ENCODE data around the gene C4B. TPM values are rescaled to one million over a fixed set of nuclear protein-coding genes. Genes with fewer than 3 reads are reported as not detected.

C4B gene
- total RNA-seq, 4 donors from 2014 or later, result 12.4 to 97.5 (median 46.3) TPM

DNA sequence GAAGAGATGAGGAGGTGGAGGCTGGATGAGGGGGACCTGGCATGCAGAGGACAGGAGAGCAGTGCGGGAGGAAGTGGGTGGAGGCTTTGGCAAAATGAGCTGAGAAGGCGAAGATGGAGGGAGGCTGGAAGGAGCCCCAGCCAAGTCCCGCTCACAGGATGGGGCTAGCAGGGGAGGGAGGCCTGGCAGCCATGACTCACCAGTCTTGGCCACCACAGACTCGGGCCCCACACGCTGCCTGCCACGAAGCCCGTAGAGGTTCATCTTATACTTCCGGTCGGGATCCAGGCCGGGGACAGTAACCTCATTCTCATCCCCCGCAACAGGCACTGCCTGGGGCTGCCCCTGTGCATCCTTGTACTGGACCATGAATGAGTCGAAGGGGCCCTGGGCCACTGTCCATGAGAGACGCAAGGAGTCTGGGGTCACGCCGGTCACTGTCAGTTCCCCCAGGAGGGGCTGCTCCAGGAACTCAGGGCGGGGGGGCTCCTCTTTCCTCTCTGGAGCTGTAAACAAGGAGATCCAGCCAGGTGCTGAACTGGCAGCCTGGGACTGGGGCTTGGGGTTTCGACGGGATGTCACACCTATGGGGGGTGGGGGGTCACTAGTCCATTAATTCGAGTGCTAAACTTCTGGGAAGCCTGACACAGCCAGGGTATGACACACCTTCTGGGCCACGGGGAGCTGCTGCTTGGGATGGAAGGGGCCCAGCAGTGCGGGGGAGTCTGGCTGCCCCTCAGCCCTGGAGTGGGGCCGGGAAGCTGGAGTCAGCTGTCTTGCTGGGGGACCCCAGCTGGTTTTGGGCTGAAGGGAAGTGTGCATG lies 66.8 kb downstream of the C4B start:
- no peaks in the 10 kb centered on the region for H3K9me3 ChIP-seq
- intact Hi-C loops (cut with DNase I; ENCODE audit: low total_unique reads), result no loop called here
- peaks cover 14 to 15% of the 10 kb centered on the region in 2 donors for H3K4me1 ChIP-seq
- no peak overlapping the region for H3K4me3 ChIP-seq
- H3K36me3 ChIP-seq, result no peaks in the 10 kb centered on the region
- peak; percentile 90 for DNase-seq
- TF ChIP-seq, protein P1, sequence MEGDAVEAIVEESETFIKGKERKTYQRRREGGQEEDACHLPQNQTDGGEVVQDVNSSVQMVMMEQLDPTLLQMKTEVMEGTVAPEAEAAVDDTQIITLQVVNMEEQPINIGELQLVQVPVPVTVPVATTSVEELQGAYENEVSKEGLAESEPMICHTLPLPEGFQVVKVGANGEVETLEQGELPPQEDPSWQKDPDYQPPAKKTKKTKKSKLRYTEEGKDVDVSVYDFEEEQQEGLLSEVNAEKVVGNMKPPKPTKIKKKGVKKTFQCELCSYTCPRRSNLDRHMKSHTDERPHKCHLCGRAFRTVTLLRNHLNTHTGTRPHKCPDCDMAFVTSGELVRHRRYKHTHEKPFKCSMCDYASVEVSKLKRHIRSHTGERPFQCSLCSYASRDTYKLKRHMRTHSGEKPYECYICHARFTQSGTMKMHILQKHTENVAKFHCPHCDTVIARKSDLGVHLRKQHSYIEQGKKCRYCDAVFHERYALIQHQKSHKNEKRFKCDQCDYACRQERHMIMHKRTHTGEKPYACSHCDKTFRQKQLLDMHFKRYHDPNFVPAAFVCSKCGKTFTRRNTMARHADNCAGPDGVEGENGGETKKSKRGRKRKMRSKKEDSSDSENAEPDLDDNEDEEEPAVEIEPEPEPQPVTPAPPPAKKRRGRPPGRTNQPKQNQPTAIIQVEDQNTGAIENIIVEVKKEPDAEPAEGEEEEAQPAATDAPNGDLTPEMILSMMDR (IDR thresholded peaks at IDR 0.05), result no peak
- no peak for TF ChIP-seq POLR2A (IDR thresholded peaks at IDR 0.05)
- H3K27me3 ChIP-seq, result no peaks in the 10 kb centered on the region
- peak overlapping the region; percentile 92 to 96 for H3K27ac ChIP-seq

DNA sequence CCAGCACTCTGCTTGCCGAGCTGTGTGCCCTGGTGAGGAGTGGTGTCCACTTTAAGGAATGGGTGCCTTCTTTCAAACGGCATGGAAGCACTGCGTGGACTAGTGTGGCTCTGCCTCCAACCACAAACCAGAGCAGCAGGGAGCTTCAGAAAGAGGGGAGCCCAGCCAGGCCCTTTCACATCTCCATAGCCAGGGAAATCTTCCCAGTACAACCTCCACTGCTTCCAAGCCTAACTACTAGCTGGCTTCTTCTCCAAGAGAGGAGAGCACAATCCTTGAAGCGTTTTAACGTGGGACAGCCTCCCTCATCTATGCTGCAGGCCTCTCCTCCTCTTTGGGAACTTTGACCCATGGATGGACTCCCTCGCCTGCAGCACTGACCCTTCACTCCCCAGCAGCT lies 67.9 kb downstream of the C4B start:
- no peak for TF ChIP-seq POLR2A (IDR thresholded peaks at IDR 0.05)
- TF ChIP-seq, protein P1 (IDR thresholded peaks at IDR 0.05), result no peak
- H3K36me3 ChIP-seq, result no peaks in the 10 kb centered on the region

DNA sequence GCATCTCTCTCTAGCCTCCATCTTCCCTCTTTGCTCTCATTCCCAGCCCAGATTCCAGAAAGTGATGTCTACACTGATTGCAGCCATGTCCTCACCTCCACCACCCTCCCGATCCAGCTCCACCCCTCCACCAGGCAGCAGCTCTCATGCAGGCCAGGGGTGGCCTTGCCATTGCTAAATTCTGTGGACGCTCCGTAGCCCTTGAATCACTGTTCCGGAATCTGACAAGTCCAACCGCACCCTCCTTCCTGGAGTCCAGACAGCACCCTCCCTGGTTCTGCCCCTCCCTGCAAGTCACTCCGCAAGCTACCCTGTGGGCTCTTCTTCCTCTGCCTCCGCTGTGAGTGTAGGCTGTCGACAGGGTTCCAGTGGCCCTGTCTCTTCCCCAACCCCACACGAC lies 68.3 kb downstream of the C4B start:
- DNase-seq, result peak; percentile 82 to 84
- Histone ChIP-seq H3K4me3 (no peak overlapping the region), H3K9me3 (no peaks in the 10 kb centered on the region), H3K36me3 (no peaks in the 10 kb centered on the region), H3K27me3 (no peaks in the 10 kb centered on the region), H3K4me1 (peaks cover 22 to 25% of the 10 kb centered on the region in 2 donors), H3K27ac (peak overlapping the region; percentile 92 to 96)
- TF ChIP-seq, protein P1 (IDR thresholded peaks at IDR 0.05), result no peak
- no peak for TF ChIP-seq POLR2A (IDR thresholded peaks at IDR 0.05)
- intact Hi-C loops (cut with DNase I; ENCODE audit: low total_unique reads), result no loop called here

More for the DNA sequence above, 67.9 kb downstream of the C4B start:
- H3K27me3 ChIP-seq, result no peaks in the 10 kb centered on the region
- no peak overlapping the region for H3K4me3 ChIP-seq
- no peaks in the 10 kb centered on the region for H3K9me3 ChIP-seq
- H3K4me1 ChIP-seq, result peaks cover 21 to 22% of the 10 kb centered on the region in 2 donors
- no peak for DNase-seq
- H3K27ac ChIP-seq, result peak overlapping the region; percentile 92 to 96
- intact Hi-C loops (cut with DNase I; ENCODE audit: low total_unique reads), result no loop called here

DNA sequence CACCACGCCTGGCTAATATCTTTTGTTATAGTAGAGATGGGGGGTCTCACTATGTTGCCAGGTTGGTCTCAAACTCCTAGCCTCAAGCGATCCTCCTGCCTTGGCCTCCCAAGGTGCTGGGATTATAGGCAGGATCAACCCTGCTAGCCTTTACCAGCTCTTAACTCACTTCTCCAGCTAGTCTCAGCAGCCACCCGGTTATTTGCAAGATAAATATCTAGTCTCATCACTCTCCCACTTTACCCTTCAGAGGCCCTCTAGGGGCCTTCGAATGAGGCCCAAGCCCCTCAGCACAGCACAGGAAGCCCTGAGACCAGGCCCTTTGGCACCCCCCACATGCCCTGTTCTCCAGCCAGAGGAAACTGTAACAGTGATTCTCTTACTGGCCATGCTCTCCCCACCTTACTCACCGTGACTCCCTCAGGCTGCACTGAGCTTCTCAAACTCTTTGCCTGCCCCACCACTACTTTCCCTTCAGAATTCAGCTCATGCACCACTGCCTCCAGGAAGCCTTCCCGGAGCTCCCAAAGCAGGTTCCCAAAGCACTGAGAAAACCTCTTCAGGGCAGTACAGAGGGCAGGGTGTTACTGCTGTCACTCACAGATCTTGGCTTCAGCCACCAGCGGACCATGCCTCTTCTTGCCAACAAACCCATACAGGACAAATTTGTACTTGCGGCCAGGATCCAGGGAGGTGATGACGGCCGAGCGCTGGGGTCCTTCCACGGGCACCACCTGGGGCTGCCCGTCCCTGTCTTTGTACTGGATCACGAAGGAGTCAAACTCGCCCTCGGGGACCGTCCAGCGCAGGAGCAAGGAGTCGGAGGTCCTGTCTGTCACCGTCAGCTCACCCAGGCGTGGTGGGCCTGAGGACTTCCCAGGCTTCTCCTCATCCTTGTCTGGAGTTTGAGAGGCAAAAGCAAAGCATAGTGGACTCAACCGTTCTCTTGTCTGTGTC lies 69.5 kb downstream of the C4B start:
- TF ChIP-seq, protein P1 (IDR thresholded peaks at IDR 0.05), result no peak
- no peak for TF ChIP-seq POLR2A (IDR thresholded peaks at IDR 0.05)
- no peak overlapping the region for H3K4me3 ChIP-seq
- H3K4me1 ChIP-seq, result peaks cover 22 to 27% of the 10 kb centered on the region in 2 donors
- intact Hi-C loops (cut with DNase I; ENCODE audit: low total_unique reads), result no loop called here
- peak in 1 of 2 donors; percentile 15 for DNase-seq
- H3K9me3 ChIP-seq, result no peaks in the 10 kb centered on the region
- no peaks in the 10 kb centered on the region for H3K36me3 ChIP-seq
- H3K27me3 ChIP-seq, result no peaks in the 10 kb centered on the region
- peak overlapping the region; percentile 92 to 96 for H3K27ac ChIP-seq
